Measurements from ENCODE around the gene LZTS2.
A peak's percentile ranks its signal among the peaks of the same experiment; 100 is the strongest.

The LZTS2 gene

DNA sequence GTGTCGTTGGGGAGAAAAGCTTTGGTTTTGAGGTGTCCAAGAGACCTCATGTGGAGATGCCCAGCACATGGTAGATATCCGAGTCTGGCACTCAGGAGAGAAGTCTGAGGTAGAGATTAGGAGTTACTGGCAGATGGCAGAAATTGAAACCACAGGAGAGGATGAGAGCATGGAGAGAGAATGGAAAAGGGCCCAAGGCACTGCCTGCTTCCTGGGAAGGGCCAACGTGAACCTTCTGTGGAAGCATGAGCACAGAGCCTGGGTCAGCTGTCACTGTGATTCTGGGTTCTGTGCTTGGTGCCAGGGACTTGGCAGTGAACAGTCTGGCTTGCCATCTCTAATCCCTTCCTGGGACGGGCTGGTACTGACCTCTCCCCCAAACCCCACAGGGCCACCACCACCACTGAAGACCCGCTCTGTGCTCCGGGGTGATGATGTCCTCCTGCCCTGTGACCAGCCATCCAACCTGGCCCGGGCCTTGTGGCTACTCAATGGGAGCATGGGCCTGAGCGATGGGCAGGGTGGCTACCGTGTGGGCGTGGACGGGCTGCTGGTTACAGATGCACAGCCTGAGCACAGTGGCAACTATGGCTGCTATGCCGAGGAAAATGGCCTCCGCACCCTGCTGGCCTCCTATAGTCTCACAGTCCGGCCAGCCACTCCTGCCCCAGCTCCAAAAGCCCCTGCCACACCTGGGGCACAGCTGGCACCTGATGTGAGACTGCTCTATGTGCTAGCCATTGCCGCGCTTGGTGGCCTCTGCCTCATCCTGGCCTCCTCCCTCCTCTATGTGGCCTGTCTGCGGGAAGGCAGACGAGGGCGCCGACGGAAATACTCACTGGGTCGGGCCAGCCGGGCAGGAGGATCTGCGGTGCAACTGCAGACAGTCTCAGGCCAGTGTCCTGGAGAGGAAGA is 16.4 kb upstream of the LZTS2 start:
- Mint-ChIP-seq H3K4me3 (no peak overlapping the region), H3K36me3 (ENCODE audit: low read depth) (peaks cover 80% of the 10 kb centered on the region), H3K9me3 (no peaks in the 10 kb centered on the region), H3K4me1 (ENCODE audit: low read depth) (peaks cover 11% of the 10 kb centered on the region), H3K27ac (no peak overlapping the region), H3K27me3 (no peaks in the 10 kb centered on the region)
- intact Hi-C loops (cut with micrococcal nuclease) = no loop called here

DNA sequence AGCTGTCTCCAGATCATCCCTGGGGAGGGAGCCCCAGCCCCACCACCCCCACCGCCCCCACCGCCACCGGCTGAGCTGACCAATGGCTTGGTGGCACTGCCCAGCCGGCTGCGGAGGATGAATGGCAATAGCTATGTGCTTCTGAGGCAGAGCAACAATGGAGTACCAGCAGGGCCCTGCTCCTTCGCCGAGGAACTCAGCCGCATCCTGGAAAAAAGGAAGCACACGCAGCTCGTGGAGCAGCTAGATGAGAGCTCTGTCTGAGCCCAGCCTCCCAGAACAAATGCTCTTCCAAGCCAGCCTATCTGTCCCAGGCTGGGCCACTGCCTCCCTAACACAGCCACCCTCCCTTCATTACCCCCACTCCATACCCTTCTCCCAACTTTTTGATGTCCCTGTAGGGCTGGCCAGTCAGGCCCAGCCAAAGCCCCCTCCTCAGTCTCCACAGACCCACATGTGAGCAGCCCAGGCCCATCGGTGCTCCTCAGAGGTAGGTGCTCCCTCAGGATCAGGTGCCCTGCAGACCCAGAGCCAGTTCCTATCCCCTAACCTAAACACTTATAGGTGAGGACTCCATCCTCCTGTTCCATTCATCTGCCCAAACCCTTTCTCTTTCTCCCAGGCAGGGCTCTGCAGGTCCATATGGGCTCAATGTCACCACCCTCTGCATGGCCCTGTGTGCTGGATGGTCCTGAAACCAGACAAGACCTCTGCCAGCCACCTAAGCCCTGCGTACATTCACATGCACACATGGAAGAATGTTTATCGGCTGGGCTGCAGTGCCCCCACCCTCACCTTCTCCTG is 15.5 kb upstream of the LZTS2 start:
- Mint-ChIP-seq H3K4me3 (no peak overlapping the region), H3K27me3 (no peaks in the 10 kb centered on the region), H3K9me3 (no peaks in the 10 kb centered on the region), H3K27ac (no peak overlapping the region), H3K36me3 (ENCODE audit: low read depth) (peaks cover 74% of the 10 kb centered on the region), H3K4me1 (ENCODE audit: low read depth) (peaks cover 11% of the 10 kb centered on the region)
- intact Hi-C loops (cut with micrococcal nuclease) = no loop called here

DNA sequence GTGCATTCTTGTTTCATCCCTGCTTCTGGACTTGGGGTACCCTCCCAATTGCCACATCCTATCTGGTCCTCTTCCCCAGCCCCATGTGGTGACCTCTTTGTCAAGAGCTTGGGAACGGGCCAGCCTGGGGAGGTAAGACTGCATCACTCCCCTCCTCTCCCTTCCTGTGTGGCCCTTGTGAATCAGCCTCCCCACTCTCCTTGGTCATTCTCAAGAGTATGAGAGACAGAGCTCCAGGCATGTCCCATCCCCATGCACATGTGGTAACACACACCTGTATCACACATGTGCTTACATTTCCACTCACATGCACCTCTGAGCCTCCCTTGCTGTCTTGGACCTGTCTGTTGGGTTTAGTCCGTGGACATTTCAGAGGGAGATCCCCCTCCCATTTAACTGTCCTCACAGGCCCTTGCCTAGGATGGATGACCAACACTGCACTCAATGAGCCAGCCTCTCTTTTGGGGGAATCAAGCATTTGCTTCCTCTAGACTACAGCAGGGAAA is 14.9 kb upstream of the LZTS2 start:
- H3K4me3 Mint-ChIP-seq = no peak overlapping the region
- H3K27ac Mint-ChIP-seq = no peak overlapping the region
- peaks cover 16% of the 10 kb centered on the region for H3K4me1 Mint-ChIP-seq (ENCODE audit: low read depth)
- peaks cover 75% of the 10 kb centered on the region for H3K36me3 Mint-ChIP-seq (ENCODE audit: low read depth)
- no peaks in the 10 kb centered on the region for H3K27me3 Mint-ChIP-seq
- intact Hi-C loops (cut with micrococcal nuclease) = no loop called here
- H3K9me3 Mint-ChIP-seq = no peaks in the 10 kb centered on the region

DNA sequence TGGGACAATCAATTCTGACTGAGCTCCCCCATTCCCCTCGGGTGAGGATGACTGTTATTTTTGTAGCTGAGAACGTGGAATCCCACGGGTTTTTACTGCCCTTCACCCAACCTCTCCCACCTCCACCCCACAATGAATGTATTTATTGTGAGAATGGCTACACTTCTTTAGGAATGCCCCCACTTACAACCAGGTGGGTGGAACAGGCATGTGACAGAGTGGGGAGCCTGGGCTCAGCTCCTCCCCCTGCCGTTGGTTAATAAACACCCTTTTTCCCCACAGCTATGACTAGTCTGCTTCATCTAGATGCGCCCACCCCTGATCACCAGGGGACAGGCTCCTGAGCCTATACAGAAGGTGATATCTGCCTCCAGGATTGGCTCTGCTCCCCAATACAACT is 14.3 kb upstream of the LZTS2 start:
- intact Hi-C loops (cut with micrococcal nuclease) = no loop called here
- Mint-ChIP-seq H3K36me3 (ENCODE audit: low read depth) (peaks cover 72% of the 10 kb centered on the region), H3K27ac (no peak overlapping the region), H3K27me3 (no peaks in the 10 kb centered on the region), H3K9me3 (no peaks in the 10 kb centered on the region), H3K4me1 (ENCODE audit: low read depth) (peaks cover 17% of the 10 kb centered on the region), H3K4me3 (no peak overlapping the region)

DNA sequence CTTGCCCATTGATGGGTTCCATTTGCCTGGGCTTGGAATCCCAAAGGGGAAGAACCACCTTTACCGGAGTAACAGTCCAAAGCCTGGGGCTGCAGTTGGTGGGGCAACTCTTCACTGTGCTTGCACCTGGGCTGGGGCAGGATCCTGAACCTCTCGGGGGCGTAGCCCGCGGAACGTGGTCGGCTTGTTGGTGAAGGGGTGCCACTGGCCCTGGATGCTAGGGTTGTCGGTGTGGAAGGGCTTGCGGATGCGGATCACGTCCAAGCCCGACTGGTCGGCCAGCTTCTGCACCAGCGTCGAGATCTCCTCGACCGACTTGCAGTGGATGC is 13.0 kb upstream of the LZTS2 start:
- peaks cover 17% of the 10 kb centered on the region for H3K4me1 Mint-ChIP-seq (ENCODE audit: low read depth)
- peak overlapping the region; percentile 88 for H3K4me3 Mint-ChIP-seq
- H3K9me3 Mint-ChIP-seq = no peaks in the 10 kb centered on the region
- H3K27ac Mint-ChIP-seq = peak overlapping the region; percentile 81
- intact Hi-C loops (cut with micrococcal nuclease) = no loop called here
- no peaks in the 10 kb centered on the region for H3K27me3 Mint-ChIP-seq
- H3K36me3 Mint-ChIP-seq (ENCODE audit: low read depth) = peaks cover 72% of the 10 kb centered on the region

DNA sequence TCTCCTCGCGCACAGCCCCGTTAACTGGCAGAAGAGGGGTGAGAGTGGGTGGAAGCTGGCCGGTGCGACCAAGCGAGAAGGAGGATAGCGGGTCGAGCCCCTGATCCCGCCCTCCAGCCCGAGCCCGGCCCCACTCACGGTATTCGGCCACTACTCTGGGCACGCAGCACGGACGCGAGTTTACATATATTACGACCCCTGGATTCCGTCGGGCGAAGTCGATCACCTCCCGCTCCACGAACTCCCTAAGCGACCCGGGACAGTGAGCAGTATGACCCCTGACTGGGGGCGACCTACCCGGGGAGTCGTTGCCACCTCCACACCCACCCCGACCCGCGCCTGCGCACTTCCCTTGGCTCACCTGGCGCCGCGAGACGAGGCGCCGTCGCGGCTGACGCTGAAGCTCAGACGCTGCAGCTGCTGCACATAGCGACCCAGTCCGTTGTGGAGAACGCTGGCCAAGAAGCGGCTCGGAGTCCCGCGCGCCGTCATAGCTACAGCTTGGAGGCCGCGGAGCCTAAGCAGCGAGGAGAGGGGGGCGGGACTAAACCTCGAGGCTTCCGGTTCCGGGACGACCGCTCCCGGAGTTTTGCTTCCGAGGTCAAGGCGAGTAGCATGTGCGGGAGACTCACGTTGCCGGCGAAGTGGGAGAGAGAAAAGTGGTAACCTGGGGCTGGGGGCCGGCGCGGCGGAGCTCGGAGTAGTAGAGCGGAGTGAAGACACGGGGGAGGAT is 12.5 kb upstream of the LZTS2 start, which contains the start of the genes MRPL43 and TWNK:
MRPL43 (minus strand) TSS at position 546 of the 733 bp plus-strand sequence; CDS start at position 492, 54 bp downstream.
TWNK (plus strand) TSS at position 592 of the 733 bp plus-strand sequence. CDS start 668 bp downstream, outside the sequence.
- intact Hi-C loops (cut with micrococcal nuclease) = no loop called here

DNA sequence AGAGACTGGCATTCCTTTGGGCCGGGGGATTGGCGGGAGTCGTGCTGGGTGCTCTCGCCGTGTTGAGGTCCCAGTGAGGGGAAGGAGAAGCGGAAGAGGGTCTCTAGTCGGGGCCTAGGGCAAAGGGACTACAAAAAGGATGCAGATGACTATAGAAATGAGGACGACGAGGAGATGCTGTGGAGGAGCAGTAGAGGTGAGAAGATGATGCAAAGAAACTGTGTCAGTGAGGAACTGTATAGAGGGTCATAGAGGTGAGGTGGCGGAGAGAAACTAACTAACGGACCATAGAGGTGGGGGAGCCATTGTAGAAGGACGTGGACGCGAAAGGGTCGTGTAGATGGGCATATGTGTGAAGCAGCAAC is 11.9 kb upstream of the LZTS2 start:
- no peaks in the 10 kb centered on the region for H3K27me3 Mint-ChIP-seq
- peaks cover 17% of the 10 kb centered on the region for H3K4me1 Mint-ChIP-seq (ENCODE audit: low read depth)
- peaks cover 65% of the 10 kb centered on the region for H3K36me3 Mint-ChIP-seq (ENCODE audit: low read depth)
- H3K9me3 Mint-ChIP-seq = no peaks in the 10 kb centered on the region
- peak overlapping the region; percentile 81 for H3K27ac Mint-ChIP-seq
- peak overlapping the region; percentile 88 for H3K4me3 Mint-ChIP-seq
- intact Hi-C loops (cut with micrococcal nuclease) = no loop called here

More for the DNA sequence above, 12.5 kb upstream of the LZTS2 start, which contains the start of the genes MRPL43 and TWNK:
- Mint-ChIP-seq H3K36me3 (ENCODE audit: low read depth) (peaks cover 68% of the 10 kb centered on the region), H3K4me3 (peak within 1 kb of the TSS; percentile 88), H3K4me1 (ENCODE audit: low read depth) (peaks cover 17% of the 10 kb centered on the region), H3K27ac (peak within 1 kb of the TSS; percentile 81), H3K27me3 (no peaks in the 10 kb centered on the region), H3K9me3 (no peaks in the 10 kb centered on the region)

DNA sequence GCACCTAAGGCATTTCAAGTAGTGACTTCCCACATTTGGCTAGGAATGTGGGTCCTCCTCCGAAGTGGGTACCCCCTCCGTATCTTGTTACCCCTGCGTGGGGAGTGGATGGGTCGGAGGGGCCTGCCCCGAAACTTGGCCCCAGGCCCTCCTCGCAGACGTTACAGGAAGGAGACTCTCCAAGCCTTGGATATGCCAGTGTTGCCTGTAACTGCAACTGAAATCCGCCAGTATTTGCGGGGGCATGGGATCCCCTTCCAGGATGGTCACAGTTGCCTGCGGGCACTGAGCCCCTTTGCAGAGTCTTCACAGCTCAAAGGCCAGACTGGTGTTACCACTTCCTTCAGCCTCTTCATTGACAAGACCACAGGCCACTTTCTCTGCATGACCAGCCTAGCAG is 11.4 kb upstream of the LZTS2 start:
- Mint-ChIP-seq H3K27me3 (no peaks in the 10 kb centered on the region), H3K27ac (no peak overlapping the region), H3K9me3 (no peaks in the 10 kb centered on the region)

DNA sequence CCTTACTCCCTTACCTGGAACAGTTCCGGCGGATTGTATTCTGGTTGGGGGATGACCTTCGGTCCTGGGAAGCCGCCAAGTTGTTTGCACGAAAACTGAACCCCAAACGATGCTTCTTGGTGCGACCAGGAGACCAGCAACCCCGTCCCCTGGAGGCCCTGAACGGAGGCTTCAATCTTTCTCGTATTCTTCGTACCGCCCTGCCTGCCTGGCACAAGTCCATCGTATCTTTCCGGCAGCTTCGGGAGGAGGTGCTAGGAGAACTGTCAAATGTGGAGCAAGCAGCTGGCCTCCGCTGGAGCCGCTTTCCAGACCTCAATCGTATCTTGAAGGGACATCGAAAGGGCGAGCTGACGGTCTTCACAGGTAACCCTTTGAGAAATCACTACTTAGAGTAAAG is 10.5 kb upstream of the LZTS2 start:
- Mint-ChIP-seq H3K36me3 (ENCODE audit: low read depth) (peaks cover 64% of the 10 kb centered on the region), H3K27ac (no peak overlapping the region), H3K4me1 (ENCODE audit: low read depth) (peaks cover 17% of the 10 kb centered on the region), H3K9me3 (no peaks in the 10 kb centered on the region), H3K4me3 (no peak overlapping the region), H3K27me3 (no peaks in the 10 kb centered on the region)
- intact Hi-C loops (cut with micrococcal nuclease) = no loop called here

More for the DNA sequence above, 11.4 kb upstream of the LZTS2 start:
- H3K4me1 Mint-ChIP-seq (ENCODE audit: low read depth) = peaks cover 17% of the 10 kb centered on the region
- peaks cover 65% of the 10 kb centered on the region for H3K36me3 Mint-ChIP-seq (ENCODE audit: low read depth)
- intact Hi-C loops (cut with micrococcal nuclease) = no loop called here
- peak overlapping the region; percentile 88 for H3K4me3 Mint-ChIP-seq

DNA sequence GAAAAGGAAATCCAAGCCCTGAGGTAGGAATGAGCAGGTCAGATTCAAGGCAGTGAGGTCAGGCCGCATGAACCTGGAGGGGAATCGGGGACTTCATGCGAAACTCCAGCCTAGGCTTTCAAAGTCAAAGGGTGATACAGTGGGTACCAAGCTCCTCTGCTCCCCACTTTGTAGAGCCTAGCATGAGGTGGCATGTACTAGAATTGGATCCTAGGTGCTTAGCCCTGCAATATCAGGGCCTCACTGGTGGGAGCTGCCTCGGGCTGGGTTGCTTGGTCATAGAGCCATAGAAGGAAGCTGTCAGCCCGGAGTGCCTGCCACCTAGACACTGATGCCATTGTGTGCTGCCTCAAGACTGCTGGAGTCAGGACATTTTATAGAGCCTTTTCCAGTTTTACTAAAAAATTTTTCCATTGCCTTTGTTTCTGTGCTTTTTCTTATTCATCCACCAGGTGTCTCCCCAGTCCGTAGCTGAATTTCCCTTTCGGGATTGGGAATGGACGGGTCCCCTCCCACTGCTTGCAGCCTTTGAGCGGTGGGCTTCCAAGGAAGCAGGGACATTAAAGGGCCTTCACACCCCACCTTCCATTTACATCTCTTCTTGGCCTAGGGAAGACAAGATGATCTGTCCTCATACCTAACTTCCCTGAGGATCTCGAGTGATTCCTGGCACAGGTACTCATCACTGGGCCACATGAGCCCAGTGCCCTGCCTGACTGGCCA is 5.5 kb upstream of the LZTS2 start:
- peaks cover 50% of the 10 kb centered on the region for H3K36me3 Mint-ChIP-seq (ENCODE audit: low read depth)
- intact Hi-C loops (cut with micrococcal nuclease) = no loop called here

DNA sequence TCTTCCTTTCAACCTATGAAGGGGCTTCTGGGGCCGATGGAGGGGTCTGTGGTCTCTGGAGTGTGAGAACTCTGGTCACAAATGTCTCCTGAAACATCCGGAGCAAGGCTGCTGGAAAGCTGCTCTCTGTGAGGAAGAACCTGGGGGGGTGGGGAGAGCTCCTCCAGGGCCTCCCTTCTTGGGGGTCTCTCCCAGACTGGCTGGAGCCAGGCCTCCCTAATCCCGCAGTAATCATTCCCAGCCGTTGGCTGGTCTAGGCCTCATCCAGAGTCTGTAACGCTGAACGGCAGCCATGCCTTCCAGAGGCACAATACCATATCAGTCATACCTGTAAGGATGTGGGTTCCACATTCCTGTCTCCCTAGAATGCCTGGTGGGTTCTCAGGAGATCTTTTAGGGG is 4.4 kb upstream of the LZTS2 start:
- Mint-ChIP-seq H3K36me3 (ENCODE audit: low read depth) (peaks cover 45% of the 10 kb centered on the region), H3K27me3 (no peaks in the 10 kb centered on the region), H3K4me3 (no peak overlapping the region), H3K27ac (no peak overlapping the region), H3K4me1 (ENCODE audit: low read depth) (peaks cover 27% of the 10 kb centered on the region), H3K9me3 (no peaks in the 10 kb centered on the region)
- intact Hi-C loops (cut with micrococcal nuclease) = loop anchor here (5.0 kb wide), 1 partner anchor 37 kb away; the partner anchor contains the start of genes PDZD7 and SFXN3

More for the DNA sequence above, 5.5 kb upstream of the LZTS2 start:
- no peak overlapping the region for H3K4me3 Mint-ChIP-seq
- no peaks in the 10 kb centered on the region for H3K9me3 Mint-ChIP-seq
- H3K27me3 Mint-ChIP-seq = no peaks in the 10 kb centered on the region
- peaks cover 29% of the 10 kb centered on the region for H3K4me1 Mint-ChIP-seq (ENCODE audit: low read depth)
- H3K27ac Mint-ChIP-seq = peak overlapping the region; percentile 4

DNA sequence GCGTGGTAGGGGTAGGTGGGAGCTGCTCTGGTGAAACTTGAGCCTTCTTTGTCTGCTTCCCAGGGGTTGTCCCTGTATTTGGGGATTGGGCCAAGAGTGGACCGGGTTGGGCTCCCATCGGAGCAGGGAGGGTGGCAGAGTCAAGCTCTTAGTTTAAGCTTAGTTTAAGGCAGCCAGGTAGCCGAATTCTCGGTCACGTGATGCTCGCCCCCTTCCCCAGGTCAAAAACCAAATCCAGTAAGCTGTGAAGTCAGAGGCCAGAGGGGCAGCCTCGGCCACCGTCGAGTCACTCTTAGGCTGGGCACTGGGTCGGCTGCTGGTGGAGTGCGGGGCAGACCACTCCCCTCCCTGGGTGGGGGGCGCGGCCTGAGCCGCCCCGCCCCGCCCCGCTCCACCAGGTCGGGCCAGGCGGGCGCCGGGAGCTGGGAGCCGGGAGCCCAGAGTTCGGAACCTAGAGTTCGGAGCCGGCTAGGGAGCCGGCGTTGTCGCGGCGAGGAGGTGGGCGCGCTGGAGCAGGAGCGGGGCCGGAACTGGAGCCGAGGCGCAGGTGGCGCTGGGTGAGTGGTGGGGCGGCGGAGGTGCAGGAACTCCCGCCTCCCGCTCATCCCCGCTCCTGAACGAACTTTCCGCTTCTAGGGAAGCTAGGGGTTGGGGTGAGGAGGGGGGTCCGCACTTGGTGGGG is 2.8 kb upstream of the LZTS2 start:
- Mint-ChIP-seq H3K4me3 (peak overlapping the region; percentile 91), H3K27me3 (peaks cover 7% of the 10 kb centered on the region), H3K27ac (peak overlapping the region; percentile 71), H3K9me3 (no peaks in the 10 kb centered on the region), H3K4me1 (ENCODE audit: low read depth) (peaks cover 43% of the 10 kb centered on the region), H3K36me3 (ENCODE audit: low read depth) (peaks cover 43% of the 10 kb centered on the region)
- intact Hi-C loops (cut with micrococcal nuclease) = loop anchor here (5.0 kb wide), 1 partner anchor 35 kb away; the partner anchor contains the start of genes PDZD7 and SFXN3
